K562 (cell line): Measurements from ENCODE around the gene CUX1. TPM values are rescaled to one million over a fixed set of nuclear protein-coding genes. Genes with fewer than 3 reads are reported as not detected.
A peak's percentile ranks its signal among the peaks of the same experiment; 100 is the strongest.

Experiments used
- ATF3 ChIP-seq, 2 experiments: fragments of 450-650 bp in 1 of 2; sonication (generic) in 1 of 2; formaldehyde crosslinking in 1 of 2; IDR thresholded peaks in 1 of 2; conservative IDR thresholded peaks in 1 of 2; 2 replicates each; pipeline versions ENCODE4 v1.6.1 to v1.8.1; 2016 to 2023; ENCODE audit warnings: mild to moderate bottlenecking in 2 of 2, moderate library complexity in 2 of 2, inconsistent platforms in 1 of 2, missing genetic modification reagents in 1 of 2
- GABPA ChIP-seq: fragments of 200-800 bp; sonication (Bioruptor generic); conservative IDR thresholded peaks from 2 replicates; pipeline ENCODE4 v1.6.1; 2016; ENCODE audit warnings: low read depth, missing genetic modification characterization, missing compliant biosample characterization
- GATA2 ChIP-seq: sonication (generic); formaldehyde crosslinking; IDR thresholded peaks from 2 replicates; pipeline ENCODE4 v1.4.0; 2020; ENCODE audit warnings: mild to moderate bottlenecking, missing genetic modification reagents
- HDAC3 ChIP-seq: fragments of 450-650 bp; IDR thresholded peaks from 2 replicates; pipeline ENCODE4 v1.6.1; 2018; ENCODE audit warnings: borderline replicate concordance, mild to moderate bottlenecking, moderate library complexity; ENCODE audit not compliant: partially characterized antibody
- IRF9 ChIP-seq: fragments of 450-650 bp; IDR thresholded peaks from 2 replicates; pipeline ENCODE4 v1.6.1; 2016; ENCODE audit warnings: missing biosample characterization, missing genetic modification characterization
- KDM1A ChIP-seq, 2 experiments: fragments of 450-650 bp; IDR thresholded peaks; 2 replicates each; pipeline ENCODE4 v1.6.1; 2016; ENCODE audit warnings: mild to moderate bottlenecking in 2 of 2
- MIER1 ChIP-seq: fragments of 450-650 bp; IDR thresholded peaks from 2 replicates; pipeline ENCODE4 v1.6.1; 2016; ENCODE audit warnings: antibody characterized with exemption, mild to moderate bottlenecking, low read depth
- RAD21 ChIP-seq, 2 experiments: fragments of 250-450 bp in 1 of 2; fragments of 450-650 bp in 1 of 2; sonication (Bioruptor Pico) in 1 of 2; formaldehyde crosslinking in 1 of 2; IDR thresholded peaks in 1 of 2; conservative IDR thresholded peaks in 1 of 2; 2 replicates each; pipeline versions ENCODE4 v1.4.0 to v1.8.0; 2020 to 2022; ENCODE audit warnings: mild to moderate bottlenecking in 2 of 2, moderate library complexity in 1 of 2
- XRCC3 ChIP-seq: fragments of 450-650 bp; IDR thresholded peaks from 2 replicates; pipeline ENCODE4 v1.6.1; 2017; ENCODE audit warnings: mild to moderate bottlenecking, moderate library complexity
- ZNF318 ChIP-seq, 2 experiments: fragments of 450-650 bp; IDR thresholded peaks; 2 replicates each; pipeline ENCODE4 v1.6.1; 2016; ENCODE audit warnings: mild to moderate bottlenecking in 2 of 2, borderline replicate concordance in 1 of 2, low read depth in 1 of 2, moderate library complexity in 1 of 2
- polyA plus RNA-seq, 8 experiments: library from polyadenylated mRNA; depleted of rRNA in 4 of 8; stranded (reverse) in 5 of 8; unstranded in 3 of 8; fragments of >200 nt; fragmentation: Nextera tagmentation in 2 of 8; fragmentation: Illumina TruSeq in 1 of 8; extraction: Ambion mirVana in 2 of 8; extraction: Trizol in 1 of 8; gene quantifications; 2 replicates each; pipeline versions ENCODE4 v1.2.1 to v1.2.3, GENCODE V29; 2011 to 2014; ENCODE audit warnings: inconsistent platforms in 1 of 8, missing spikeins in 1 of 8
- total RNA-seq, 7 experiments: library from RNA; depleted of rRNA in 6 of 7; stranded (reverse); fragments of >200 nt in 6 of 7; fragmentation: Illumina TruSeq in 2 of 7; extraction: Trizol in 2 of 7; gene quantifications; 2 replicates each; pipeline versions ENCODE4 v1.2.1 to v1.2.3, GENCODE V29; 2011 to 2021; ENCODE audit warnings: low replicate concordance in 1 of 7
- TF ChIP-seq, protein P1 (sequence below): fragments of 250-450 bp; sonication (Bioruptor Pico); IDR thresholded peaks from 2 replicates; pipeline ENCODE4 v1.5.0; 2021; ENCODE audit warnings: mild to moderate bottlenecking, borderline replicate concordance

Gene CUX1
- total and polyA plus RNA-seq, 9 of the 15 experiments (the other 6 are each of a cell fraction or from before 2014, with no cell fraction given), result 3.6 to 55.3 (median 25.2) TPM

GRCh38 chr7:101911800-101912715, 94.6 kb downstream of the CUX1 start (continued):
- TF ChIP-seq IRF9 (tag) (peak; percentile 86), MIER1 (no peak), RAD21 (CRISPR knock-in tag; conservative IDR thresholded peaks at IDR 0.05 in 1 of 2, IDR thresholded peaks at IDR 0.05 in 1 of 2) (0 out of 4 replicates have a peak, but pooled peaks have one; percentile 10 to 14), GATA2 (peak; percentile 15; the same call in 1 of the 2 replicates), XRCC3 (no peak), ATF3 (IDR thresholded peaks at IDR 0.05) (peak; percentile 95), ATF3 (CRISPR knock-in tag; conservative IDR thresholded peaks at IDR 0.05) (no peak), GABPA (tag) (no peak), KDM1A (IDR thresholded peaks at IDR 0.05) (no peak), HDAC3 (no peak), ZNF318 (IDR thresholded peaks at IDR 0.05; ENCODE audit: borderline replicate concordance in 1 of 2, low read depth in 1 of 2) (peak in 1 of 2 experiments; percentile 93; a peak in 2 of 4 replicates)
- TF ChIP-seq, protein P1, sequence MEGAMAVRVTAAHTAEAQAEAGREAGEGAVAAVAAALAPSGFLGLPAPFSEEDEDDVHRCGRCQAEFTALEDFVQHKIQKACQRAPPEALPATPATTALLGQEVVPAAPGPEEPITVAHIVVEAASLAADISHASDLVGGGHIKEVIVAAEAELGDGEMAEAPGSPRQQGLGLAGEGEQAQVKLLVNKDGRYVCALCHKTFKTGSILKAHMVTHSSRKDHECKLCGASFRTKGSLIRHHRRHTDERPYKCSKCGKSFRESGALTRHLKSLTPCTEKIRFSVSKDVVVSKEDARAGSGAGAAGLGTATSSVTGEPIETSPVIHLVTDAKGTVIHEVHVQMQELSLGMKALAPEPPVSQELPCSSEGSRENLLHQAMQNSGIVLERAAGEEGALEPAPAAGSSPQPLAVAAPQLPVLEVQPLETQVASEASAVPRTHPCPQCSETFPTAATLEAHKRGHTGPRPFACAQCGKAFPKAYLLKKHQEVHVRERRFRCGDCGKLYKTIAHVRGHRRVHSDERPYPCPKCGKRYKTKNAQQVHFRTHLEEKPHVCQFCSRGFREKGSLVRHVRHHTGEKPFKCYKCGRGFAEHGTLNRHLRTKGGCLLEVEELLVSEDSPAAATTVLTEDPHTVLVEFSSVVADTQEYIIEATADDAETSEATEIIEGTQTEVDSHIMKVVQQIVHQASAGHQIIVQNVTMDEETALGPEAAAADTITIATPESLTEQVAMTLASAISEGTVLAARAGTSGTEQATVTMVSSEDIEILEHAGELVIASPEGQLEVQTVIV, result no peak
